HG03139 (cell line): Measurements from ENCODE around the gene STK16.
"Not testable (repeated sequence)": the region's sequence is repeated elsewhere in the genome, so short reads cannot be mapped to it uniquely, and the experiment has no call there.

ENCODE experiments used
- ATAC-seq: cut with Tn5 transposase; IDR thresholded peaks from one replicate; pipeline ENCODE4 v1.9.1; 2021; ENCODE audit not compliant: unreplicated experiment

The STK16 gene, protein sequence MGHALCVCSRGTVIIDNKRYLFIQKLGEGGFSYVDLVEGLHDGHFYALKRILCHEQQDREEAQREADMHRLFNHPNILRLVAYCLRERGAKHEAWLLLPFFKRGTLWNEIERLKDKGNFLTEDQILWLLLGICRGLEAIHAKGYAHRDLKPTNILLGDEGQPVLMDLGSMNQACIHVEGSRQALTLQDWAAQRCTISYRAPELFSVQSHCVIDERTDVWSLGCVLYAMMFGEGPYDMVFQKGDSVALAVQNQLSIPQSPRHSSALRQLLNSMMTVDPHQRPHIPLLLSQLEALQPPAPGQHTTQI

DNA sequence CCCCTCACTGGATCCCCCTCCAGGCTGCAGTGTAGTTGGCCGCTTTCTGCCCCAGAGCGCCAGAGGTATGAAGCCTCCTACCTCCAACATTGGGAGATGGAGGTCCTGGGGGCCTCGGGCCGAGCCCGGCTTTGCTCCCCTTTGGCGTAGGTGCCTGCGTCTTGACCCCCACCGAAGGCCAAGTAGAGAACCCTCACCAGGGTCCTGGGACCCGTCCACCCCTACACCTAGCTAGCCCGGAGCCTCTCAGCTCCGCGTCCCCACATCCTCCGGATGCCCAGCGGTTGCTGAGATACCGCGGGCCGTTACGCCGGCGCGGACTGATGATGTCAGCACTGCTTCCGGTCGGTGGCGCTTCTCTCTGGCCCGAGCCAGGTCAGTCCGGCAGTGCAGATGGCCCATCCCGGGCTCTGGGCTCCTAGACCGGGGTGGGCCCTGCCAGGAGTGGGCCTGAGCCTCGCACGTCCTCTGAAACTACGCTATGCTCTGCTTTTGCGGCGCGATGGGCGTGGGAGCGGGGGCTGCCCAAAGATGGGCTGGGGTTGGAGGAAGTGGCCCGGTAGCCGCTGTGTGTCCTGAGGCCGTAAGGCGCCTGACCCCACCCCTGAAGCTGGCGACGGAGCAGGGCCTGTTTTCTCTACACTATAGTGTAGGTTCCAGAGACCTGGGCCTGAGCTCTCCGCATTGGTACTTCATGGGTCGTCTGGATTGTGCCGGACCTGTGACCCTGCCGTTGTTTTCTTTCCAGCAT, at the start of gene STK16, which contains the start of gene GLB1L:
Gene STK16 (plus strand): TSS at position 332 of the 751 bp plus-strand sequence. CDS start 521 bp downstream, outside the sequence.
Gene GLB1L (minus strand): TSS at position 297 of the 751 bp plus-strand sequence. CDS start 1,871 bp downstream, outside the sequence.
- peak; percentile 54 for ATAC-seq

DNA sequence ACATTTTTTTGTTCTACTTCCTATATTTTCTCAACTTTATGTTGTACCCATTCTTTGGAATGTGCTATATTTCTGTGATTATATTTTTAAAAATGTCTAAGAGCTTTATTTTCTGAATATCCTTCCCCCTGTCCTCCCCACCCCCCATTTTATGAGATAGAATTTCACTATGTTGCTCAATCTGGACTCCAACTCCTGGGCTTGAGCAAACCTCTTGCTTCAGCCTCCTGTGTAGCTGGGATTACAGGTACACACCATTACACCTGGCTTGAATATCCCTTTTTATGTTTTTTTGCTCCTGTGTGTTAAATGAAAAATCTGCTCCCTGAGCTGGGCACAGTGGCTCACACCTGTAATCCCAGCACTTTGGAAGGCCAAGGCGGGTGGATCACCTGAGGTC, 47.9 kb upstream of the STK16 start:
- ATAC-seq, result no peak

DNA sequence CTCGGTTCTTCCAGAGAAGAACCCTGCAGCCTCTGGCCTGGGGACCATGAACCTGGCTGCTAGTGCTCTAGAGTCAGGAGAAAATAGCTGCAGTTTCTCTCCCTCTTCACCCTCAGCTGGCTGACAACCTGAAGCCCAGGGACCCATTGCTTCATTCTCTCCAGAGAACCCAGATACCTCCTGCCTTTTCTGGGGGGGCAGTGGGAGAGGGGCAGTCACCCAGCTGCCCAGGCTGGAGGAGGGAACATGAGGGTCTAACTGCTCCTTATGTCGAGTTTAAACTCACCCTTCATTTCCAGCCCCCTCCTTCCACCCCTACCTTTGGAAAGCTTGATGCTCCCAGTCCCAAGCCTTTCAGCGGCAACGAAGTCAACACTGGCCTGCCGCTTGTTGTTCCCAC, 46.3 kb upstream of the STK16 start:
- ATAC-seq, result no peak

DNA sequence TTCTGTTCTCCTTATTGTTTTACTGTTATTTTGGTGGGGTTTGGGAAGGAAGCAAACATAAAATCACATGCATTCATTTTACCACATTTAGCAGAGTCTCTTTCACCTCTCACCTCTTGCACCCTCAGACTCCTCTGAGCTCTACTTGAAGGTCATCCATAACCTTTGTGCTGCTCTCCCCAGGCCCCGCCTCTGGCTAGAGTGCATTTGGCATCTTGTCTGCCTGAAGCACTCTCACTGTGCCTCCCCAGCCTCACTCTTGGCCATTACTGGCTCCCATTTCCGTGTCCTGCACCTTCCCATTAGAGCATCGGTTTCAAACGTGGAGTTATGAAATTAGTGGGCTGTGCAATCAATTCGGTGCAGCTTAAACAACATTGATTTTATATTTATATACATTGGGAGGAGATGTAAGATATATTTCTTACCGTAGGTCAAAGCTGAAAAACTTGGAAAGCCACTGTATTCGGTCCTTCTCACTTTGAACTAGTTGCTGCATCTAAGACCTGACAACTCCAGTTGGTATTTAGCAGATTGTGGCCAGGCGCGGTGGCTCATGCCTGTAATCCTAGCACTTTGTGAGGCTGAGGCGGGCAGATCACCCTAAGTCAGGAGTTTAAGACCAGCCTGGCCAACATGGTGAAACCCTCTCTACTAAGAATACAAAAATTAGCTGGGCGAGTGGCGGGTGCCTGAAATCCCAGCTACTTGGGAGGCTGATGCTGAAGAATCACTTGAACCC, 45.6 kb upstream of the STK16 start:
- ATAC-seq, result no peak

DNA sequence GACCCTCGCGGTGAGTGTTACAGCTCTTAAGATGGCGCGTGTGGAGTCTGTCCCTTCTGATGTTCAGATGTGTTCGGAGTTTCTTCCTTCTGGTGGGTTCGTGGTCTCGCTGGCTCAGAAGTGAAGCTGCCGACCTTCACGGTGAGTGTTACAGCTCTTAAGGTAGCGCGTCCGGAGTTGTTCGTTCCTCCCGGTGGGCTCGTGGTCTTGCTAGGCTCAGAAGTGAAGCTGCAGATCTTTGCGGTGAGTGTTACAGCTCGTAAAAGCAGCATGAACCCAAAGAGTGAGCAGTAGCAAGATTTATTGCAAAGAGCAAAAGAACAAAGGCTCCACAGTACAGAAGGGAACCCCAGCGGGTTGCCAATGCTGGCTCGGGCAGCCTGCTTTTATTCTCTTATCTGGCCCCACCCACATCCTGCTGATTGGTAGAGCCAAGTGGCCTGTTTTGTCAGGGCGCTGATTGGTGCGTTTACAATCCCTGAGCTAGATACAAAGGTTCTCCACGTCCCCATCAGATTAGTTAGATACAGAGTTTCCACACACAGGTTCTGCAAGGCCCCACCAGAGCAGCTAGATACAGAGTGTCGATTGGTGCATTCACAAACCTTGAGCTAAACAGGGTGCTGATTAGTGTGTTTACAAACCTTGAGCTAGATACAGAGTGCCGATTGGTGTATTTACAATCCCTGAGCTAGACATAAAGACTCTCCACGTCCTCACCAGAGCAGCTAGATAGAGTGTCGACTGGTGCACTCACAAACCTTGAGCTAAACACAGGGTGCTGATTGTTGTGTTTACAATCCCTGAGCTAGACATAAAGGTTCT, 44.6 kb upstream of the STK16 start:
- ATAC-seq, result not testable (repeated sequence)

DNA sequence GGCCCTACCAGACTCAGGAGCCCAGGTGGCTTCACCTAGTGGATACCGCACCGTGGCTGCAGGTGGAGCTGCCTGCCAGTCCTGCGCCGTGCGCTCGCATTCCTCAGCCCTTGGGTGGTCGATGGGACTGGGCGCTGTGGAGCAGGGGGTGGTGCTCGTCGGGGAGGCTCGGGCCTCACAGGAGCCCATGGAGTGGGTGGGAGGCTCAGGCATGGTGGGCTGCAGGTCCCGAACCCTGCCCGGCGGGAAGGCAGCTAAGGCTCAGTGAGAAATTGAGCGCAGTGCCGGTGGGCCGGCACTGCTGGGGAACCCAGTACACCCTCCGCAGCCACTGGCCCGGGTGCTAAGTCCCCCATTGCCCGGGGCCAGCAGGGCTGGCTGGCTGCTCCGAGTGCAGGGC, 43.9 kb upstream of the STK16 start:
- ATAC-seq, result not testable (repeated sequence)

DNA sequence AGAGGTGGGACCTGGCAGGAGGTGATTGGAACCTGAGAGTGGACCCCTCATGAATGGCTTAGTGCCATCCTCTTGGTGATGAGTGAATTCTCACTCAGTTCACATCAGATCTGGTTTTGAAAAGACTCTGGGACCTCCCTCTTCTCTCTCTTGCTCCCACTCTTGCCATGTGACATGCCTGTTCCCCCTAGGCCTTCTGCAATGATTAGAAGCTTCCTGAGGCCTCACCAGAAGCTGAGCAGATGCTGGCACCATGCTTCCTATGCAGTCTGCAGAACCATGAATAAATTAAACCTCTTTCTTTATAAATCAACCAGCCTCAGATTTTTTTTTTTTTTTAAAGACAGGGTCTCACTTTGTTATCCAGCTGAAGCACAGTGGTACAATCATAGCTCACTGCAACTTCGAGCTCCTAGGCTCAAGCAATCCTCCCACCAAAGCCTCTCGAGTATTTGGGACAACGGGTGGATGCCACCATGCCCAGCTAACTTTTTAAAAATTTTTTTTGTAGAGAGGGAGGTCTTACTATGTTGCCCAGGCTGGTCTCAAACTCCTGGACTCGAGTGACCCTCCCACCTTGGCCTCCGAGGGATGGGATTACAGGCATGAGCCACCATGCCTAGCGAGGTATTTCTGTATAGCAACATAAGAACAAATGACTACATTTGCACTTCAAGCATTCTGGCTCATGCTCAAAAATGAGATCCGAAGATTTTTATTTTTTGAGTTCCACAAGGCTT, 40.7 kb upstream of the STK16 start:
- ATAC-seq, result no peak

DNA sequence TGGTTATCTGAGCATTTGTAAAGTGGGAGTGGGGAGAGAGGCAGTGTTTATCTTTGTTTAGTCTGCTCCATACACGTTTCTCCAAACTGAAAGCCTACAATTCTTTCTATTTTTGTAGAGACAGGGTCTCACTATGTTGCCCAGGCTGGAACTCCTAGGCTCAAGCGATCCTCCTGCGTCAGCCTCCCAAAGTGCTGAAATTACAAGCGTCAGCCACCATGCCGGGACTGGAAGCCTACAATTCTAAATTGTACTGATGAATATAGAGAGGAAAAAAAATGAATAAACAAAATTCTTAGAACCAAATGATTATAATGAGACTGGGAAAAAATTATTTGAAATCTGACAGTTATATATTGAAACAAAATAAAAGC, 40.1 kb upstream of the STK16 start:
- ATAC-seq, result no peak

DNA sequence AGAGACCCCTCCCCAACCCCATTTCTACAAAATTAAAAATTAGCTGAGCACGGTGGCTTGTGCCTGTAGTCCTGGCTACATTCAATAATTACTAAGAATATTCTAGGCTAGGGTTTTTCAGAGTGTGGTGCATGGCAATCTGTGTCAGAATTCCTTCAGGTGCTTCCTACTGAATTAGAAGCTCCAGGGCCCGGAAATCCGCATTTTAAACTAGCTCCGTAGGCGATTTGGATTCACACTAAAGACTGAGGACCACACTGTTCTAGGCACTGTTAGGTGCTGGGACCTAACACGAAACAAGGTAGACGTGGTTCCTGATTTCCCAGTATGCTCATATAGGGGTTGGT, 39.3 kb upstream of the STK16 start:
- ATAC-seq, result no peak

DNA sequence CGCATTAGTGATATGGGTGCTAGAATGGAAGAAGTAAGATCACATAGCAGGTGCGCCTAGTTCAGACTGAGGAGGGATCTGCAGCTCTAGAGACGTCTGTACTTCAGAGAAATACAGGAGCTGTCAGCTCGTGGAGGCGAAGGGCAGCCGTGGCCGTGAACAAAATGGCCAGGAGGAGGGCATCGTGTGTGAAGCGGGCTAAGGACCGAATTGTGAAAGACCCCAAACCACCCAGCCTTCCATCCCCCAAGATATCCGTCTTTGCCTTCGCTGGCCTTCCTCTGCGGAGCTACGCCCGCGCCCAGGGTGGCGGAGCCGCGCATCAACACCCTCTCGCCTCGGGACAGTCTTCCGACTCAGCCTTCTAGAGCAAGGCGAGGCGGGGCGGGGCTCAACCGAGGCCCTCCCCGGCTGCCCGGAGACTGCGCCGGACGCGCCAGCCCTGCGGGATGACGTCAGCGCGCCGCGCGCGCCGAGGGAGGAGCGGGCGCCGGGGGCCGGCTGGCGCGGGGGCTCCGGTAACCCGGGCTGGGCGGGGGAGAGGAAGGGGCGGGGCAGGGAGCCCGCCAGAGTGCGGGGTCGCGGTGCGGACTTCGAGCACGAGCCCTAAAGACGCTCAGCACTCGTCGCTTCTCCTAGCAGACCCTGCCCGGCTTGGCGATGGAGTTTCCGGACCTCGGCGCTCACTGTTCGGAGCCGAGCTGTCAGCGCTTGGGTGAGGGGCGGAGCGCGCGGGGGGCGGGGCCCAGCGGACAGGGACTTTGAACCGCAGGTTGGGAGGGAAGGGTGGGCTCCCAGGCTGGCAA, 38.7 kb upstream of the STK16 start, which contains the start of gene ZFAND2B:
Gene ZFAND2B (plus strand): TSS at position 455 of the 806 bp plus-strand sequence. CDS start 206 bp downstream, at position 661.
- peak; percentile 98 for ATAC-seq

DNA sequence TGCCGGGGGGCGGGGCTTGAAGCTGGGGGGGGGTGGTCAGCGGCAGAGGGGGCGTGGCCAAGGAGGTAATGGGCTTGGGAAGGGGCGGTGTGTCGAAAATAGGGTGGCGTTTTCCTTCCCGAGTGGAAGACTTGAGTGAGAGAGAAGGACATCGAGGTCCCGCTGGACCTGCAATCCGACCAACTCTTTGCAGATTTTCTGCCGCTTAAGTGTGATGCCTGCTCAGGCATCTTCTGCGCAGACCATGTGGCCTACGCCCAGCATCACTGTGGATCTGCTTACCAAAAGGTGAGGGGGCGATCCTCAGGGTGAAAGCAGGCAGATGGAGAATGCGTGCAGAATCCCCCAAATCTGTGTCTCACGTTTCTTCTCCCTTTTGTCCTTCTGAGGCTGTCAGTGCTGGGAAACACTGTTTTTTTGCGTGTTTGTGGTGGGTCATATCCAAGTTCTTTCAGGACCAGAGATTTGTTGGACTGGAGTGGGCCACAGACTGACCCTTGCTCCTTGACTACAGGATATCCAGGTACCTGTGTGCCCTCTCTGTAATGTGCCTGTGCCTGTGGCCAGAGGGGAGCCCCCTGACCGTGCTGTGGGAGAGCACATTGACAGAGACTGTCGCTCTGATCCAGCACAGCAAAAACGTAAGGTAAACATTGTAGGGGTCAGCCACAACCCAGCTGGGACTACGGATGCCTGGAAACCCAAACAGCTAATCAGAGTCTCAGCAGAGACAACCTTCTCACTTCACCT, 38.0 kb upstream of the STK16 start:
- no peak for ATAC-seq

DNA sequence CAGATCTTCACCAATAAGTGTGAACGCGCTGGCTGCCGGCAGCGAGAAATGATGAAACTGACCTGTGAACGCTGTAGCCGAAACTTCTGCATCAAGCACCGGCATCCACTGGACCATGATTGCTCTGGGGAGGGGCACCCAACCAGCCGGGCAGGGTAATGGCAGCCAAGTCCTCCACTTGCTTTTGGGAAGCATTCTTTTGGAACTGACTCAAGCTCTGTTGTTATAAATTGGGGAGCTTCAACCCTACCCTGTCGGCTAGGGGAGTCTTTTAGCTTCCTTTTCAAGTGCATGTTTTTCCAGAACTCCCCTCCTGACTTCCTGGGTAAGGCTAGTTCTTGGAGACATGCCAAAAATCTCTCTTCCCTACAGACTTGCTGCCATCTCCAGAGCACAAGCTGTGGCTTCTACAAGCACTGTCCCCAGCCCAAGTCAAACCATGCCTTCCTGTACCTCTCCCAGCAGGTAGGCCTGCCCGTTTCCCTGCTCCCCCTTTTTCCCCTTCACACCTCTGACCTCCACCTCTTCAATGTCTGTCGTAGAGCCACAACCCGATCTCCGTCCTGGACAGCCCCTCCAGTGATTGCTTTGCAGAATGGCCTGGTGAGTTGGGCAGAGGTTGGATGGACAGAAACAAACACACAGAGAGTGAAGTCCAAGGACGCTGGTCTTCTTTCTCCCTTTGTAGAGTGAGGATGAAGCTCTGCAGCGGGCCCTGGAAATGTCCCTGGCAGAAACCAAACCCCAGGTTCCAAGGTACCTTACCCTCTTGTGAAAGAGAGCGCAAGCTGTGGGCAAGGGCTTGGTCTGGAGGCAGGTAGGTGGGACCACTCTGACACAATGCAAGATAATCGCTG, 37.2 kb upstream of the STK16 start:
- no peak for ATAC-seq

DNA sequence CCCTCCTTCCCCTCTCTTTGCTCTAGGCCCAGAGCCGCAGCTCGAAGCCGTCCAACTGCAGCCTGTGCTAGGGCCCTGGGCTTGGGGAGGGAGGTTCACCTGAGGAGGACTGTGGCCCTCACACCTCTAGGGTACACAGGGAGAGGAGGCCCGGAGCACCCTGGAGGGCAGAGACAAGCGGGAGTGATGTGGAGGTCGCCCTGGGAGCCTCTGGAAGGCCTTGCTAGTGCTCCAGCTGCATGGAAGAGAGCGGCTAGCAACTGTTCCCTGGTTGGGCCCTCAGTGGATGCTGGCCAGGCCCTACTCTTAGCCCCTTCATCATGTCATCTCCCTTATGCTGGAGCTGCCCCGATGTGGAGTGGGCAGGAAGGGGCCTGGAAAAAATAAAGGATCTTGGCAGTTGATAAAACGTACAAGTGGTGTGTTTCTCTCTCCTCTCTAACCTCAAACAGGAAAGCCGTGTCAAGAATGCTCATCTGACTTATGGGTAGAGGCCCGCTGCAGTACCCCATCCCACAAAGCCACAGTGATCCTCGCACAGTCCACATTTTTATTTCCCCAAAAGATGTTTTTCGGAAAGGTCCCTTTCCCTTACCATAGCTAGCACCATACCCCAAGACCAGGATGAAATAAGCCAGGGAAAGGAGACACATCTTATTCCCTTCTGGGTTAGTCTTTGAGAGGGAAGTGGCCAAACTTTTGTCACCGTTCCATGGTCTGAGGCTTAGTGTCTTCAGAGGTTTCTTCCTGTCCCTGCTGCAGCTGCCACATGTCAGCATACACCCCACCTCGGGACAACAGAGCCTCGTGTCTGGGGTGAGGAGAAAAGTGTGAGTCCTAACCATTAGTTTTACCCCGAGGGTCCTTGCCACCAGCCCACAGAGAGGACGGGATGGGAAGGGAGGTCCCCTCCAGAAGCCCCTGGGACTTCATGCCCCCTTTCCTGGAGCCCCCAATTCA, 35.8 kb upstream of the STK16 start:
- no peak for ATAC-seq

DNA sequence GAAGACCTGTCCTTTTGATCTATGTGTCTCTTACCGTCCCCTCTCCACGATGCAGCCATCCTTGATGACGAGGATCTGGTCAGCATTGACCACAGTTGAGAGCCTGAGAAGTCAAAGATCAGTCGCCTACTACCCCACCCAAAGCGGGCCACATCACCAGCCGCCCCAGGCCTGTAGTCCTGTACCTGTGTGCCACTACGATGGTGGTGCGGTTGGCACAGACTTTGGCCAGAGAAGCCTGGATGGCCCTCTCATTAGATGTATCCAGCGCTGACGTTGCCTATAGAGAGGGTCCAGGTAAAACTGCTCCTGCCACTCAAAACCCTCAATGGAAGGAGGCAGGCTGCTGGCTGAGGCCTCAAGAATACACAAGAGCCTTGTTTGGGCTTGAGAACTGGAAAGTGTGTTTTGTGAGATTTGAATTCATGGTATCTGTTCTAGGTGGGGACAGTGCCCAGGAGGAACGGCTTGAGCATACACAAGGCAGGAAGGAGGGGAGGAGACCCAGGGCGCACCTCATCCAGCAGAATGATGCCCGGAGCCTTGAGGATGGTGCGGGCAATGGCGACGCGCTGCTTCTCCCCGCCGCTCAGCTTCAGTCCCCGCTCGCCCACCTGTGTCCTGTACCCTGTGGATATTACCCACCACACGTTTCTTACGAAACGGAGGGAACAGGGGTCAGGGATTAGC, 34.9 kb upstream of the STK16 start:
- no peak for ATAC-seq

DNA sequence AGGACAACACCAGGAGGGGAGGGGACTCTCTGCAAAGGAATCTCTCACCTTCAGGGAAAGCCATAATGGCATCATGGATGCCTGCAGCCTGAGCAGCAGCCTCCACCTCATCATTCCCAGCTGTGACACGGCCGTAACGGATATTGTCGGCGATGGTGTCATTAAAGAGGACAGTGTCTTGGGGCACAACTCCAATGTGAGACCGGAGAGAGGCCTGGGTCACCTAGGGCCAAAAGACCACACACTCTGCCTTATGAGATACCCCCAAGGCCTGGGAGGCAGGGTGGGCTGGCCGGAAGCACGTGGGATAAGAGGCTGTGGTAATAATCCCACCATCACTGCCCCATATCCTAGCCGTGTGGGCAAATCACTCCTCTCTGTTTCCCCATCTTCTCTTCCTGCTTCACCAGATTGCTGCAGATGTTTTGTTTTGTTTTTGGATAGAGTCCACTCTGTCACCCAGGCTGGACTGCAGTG, 34.4 kb upstream of the STK16 start:
- no peak for ATAC-seq

DNA sequence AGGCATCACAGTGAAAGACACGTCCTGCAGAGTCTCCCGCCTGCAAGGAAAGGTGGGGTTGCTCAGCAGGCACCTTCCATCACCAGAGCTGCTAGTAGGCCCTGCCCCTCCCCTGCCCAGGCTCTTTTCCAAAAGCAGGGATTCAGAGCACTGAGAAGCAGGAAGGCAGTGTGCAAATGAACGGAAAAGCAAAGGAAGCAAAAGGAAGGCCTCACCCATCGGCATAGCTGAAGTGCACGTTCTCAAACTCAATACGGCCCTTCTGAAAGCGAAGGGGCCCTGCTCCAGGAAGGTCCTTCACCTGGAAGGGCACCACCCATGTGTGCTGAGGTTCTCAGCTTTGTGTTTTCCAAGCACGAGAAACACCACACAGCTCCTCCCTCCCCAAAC, 32.3 kb upstream of the STK16 start:
- ATAC-seq, result no peak
